D721Med (cell line): ENCODE data around the gene PARD6G.
A peak's percentile ranks its signal among the peaks of the same experiment; 100 is the strongest.

Source experiments
- DNase-seq: peaks from one replicate; pipeline ENCODE4 v3.0.0; 2011; ENCODE audit warnings: low spot score; ENCODE audit not compliant: insufficient read length
- FAIRE-seq: peaks from 2 replicates; lab custom pipeline; 2011; peaks lifted over from hg19 to GRCh38; lab: Jason Lieb, UNC
- TF ChIP-seq, protein P1 (sequence below): IDR thresholded peaks from 2 replicates; pipeline ENCODE4 v1.5.1; 2012; ENCODE audit warnings: mild to moderate bottlenecking, control low read depth; ENCODE audit not compliant: insufficient read depth; ENCODE audit errors: missing control alignments

The PARD6G gene

DNA sequence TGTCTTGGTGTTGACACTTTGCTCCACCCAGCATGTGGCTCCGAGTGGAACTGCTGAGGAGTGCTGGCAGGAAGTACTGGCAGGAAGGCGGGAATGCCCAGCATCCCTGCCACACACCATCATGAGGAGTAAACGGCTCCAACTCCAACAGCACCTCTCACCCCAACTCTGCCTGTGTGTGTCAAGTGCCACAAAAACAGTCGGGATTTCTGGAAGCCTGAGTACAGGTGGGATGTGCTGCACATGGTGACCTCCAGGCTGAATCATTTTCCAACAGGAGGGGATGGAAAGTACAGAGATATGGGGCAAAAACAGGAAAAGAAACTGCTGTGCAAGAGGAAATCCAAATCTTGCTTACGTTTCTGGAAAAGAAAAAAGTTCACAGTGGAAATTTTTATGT, 53.6 kb downstream of the PARD6G start:
- TF ChIP-seq, protein P1, sequence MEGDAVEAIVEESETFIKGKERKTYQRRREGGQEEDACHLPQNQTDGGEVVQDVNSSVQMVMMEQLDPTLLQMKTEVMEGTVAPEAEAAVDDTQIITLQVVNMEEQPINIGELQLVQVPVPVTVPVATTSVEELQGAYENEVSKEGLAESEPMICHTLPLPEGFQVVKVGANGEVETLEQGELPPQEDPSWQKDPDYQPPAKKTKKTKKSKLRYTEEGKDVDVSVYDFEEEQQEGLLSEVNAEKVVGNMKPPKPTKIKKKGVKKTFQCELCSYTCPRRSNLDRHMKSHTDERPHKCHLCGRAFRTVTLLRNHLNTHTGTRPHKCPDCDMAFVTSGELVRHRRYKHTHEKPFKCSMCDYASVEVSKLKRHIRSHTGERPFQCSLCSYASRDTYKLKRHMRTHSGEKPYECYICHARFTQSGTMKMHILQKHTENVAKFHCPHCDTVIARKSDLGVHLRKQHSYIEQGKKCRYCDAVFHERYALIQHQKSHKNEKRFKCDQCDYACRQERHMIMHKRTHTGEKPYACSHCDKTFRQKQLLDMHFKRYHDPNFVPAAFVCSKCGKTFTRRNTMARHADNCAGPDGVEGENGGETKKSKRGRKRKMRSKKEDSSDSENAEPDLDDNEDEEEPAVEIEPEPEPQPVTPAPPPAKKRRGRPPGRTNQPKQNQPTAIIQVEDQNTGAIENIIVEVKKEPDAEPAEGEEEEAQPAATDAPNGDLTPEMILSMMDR: no peak
- peak; percentile 79 for FAIRE-seq
- no peak for DNase-seq

DNA sequence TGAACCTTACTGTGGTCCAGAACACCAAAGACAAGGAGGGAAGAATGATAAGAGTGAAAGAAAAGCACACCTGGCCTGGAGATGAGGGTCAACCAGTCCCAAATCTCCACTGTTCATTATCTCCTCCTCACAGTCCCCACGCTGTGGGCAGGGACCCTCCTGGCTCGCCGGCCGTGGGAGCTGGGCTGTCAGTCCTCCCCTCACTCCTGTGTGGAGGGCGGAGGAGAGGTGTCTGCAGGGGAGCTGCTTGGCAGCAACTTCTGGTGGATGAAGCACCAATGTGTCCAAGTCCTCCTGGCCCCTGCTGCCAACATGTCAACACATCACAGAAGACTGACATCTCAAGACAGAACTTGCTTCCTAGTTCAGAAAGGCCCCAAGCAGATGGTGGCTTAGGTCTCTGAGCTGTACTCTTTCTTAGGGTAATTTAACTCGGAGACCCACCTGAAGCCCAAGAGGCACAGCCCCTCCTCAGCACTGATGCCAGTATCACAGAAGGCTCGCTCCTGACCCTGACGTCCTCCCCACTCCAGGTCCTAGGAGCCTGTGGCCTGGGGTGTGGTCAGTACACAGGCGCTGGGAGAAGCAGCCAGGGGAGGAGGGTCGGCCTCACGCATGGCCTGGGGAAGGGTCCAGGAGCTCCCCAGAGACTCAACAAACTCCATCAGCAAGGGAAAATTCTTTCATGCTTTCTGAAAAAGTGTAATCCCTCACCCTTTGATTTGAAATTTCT, 54.5 kb downstream of the PARD6G start:
- peak; percentile 39 for DNase-seq
- no peak for FAIRE-seq
- TF ChIP-seq, protein P1: no peak

DNA sequence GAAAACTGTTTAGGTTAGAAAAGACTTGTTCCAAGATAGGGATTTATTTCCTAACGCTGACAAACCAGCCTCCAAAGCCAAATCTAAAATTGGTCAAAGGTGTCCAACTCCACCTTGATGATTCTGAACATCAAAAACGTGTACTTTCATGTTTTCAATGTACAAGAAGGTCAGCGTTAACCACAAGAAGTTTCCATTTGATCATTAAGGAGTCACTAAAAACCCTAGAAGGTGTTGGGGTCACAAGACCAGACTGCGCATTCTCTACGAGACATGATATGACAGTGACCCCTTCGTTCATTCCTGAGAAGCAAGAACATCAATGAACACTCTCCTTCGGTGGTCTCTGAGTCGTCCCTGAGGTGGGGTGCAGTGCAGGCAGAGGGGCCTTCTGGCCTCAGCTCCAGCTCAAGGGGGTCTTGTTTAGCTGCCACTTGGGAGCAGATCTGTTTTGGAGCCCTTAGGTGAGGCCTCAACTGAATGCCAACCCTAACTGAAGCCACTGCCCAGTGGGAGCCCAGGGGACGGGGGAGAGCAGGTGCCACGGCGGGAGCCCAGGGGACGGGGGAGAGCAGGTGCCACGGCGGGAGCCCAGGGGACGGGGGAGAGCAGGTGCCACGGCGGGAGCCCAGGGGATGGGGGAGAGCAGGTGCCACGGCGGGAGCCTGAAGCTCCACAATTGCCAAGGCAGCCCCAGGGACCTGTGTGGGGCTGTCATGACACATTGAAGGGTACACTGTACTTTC, 55.2 kb downstream of the PARD6G start:
- TF ChIP-seq, protein P1: no peak
- FAIRE-seq (peak; percentile 94), DNase-seq (peak; percentile 36)

DNA sequence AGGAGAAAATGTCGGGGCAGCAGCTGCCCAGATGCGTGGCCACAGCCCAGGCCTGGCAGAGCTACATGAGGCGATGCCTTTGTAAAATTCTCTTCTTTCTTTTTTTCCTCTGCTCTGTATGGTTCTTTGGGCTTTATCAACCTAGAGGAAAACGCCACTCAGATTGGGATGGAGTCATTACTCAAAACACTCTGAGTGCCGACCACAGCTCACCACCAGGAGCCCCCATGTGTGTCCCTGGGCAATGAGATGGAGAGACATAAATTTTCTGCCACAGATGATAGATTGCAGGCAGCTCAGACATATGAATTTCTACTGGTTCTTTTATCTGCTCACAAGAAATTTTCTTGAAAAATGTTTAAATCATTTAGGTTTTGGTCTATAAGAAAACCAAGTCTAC, 56.0 kb downstream of the PARD6G start:
- FAIRE-seq (no peak), DNase-seq (peak; percentile 35)
- TF ChIP-seq, protein P1: no peak

DNA sequence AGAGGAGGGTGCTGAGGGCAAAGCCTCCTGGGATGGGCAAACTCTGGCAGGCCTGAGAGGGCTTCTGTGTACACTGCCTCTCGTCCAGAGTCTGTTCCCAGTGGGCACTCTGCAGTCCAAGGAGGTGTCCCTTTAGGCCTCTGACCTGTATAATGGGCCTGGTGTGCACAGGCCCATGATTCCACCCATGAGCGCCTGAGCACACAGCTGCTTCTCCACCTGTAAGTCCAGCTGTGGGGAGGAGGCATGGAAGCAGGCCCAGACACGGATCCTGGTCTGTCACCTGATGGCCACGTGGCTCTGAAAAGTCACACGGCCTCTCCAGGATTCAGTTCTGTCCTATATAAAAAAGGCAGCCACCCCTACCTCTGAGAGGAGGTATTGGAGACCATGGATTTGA, 57.0 kb downstream of the PARD6G start:
- TF ChIP-seq, protein P1: no peak
- no peak for FAIRE-seq
- DNase-seq: no peak

DNA sequence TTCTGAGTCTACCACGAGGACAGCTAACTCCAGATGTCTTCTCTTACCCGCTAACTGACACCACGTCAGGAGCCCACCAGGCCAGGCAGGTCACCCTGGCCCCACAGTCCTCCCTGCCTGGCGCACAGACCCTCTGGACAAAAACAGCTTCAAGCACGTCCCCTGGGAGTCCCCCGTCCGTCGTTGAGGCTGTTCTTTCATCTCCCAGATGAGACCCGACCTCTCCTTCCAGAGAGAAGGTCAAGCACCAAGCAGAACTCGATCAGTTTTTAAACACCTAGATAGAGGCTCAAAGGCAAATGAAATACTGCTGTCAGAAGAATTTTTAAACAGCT, 57.8 kb downstream of the PARD6G start:
- no peak for DNase-seq
- FAIRE-seq: no peak
- TF ChIP-seq, protein P1: no peak
